DND-41 (cell line): ENCODE measurements around the gene CCDC183.
A peak's percentile ranks its signal among the peaks of the same experiment; 100 is the strongest.
"Not testable (repeated sequence)": the region's sequence is repeated elsewhere in the genome, so short reads cannot be mapped to it uniquely, and the experiment has no call there.

Experiments
- CTCF ChIP-seq: IDR thresholded peaks from 2 replicates; pipeline ENCODE4 v1.5.1; 2012; ENCODE audit warnings: borderline replicate concordance, low read length, moderate library complexity, mild to moderate bottlenecking; ENCODE audit not compliant: poor library complexity, severe bottlenecking; ENCODE audit errors: extremely low read depth
- EZH2 ChIP-seq: IDR thresholded peaks from 3 replicates; pipeline ENCODE4 v1.6.1; 2012; ENCODE audit warnings: borderline replicate concordance, low read depth, mild to moderate bottlenecking, moderate library complexity, low read length, inconsistent platforms; ENCODE audit not compliant: severe bottlenecking

- TF ChIP-seq CTCF = peak; percentile 49
- not testable (repeated sequence) for TF ChIP-seq EZH2
Measured at GRCh38 chr9:136766410-136767120, 29.6 kb upstream of the CCDC183 start.
